Muscle of arm (tissue), 12 donors: ENCODE measurements around the gene FALEC. TPM values are rescaled to one million over a fixed set of nuclear protein-coding genes. Genes with fewer than 3 reads are reported as not detected.

ENCODE experiments used
- DNase-seq: peaks from one replicate; pipeline ENCODE4 v3.0.0-alpha.2; 2013
- polyA plus RNA-seq, 12 donors: library from polyadenylated mRNA; unstranded; fragments of 120-200 nt; gene quantifications; one replicate each; pipeline ENCODE4 v1.2.1, GENCODE V29; 2013; ENCODE audit not compliant: insufficient read length in 12 of 12

Gene FALEC
- polyA plus RNA-seq, 12 donors, result 0.40 to 2.0 (median 1.2) TPM; not detected in 3

GRCh38 chr1:150511985-150512660 lies 3.4 kb upstream of the FALEC start:
- no peak for DNase-seq

- DNase-seq, result no peak
Observed at GRCh38 chr1:150512846-150513245, 2.7 kb upstream of the FALEC start.

GRCh38 chr1:150513351-150513791 lies 2.2 kb upstream of the FALEC start:
- no peak for DNase-seq

- DNase-seq, result no peak
Observed at GRCh38 chr1:150514260-150514659, 1.3 kb upstream of the FALEC start.

- no peak for DNase-seq
Observed at GRCh38 chr1:150514913-150515327, 632 bp upstream of the FALEC start.

- no peak for DNase-seq
Observed at GRCh38 chr1:150516050-150516591, 569 bp downstream of the FALEC start.

- no peak for DNase-seq
Observed at GRCh38 chr1:150516616-150517015, 1.1 kb downstream of the FALEC start.

- DNase-seq, result no peak
Observed at GRCh38 chr1:150521196-150521968, 5.8 kb downstream of the FALEC start.

- no peak for DNase-seq
Observed at GRCh38 chr1:150525348-150525747, 9.8 kb downstream of the FALEC start.

- no peak for DNase-seq
Observed at GRCh38 chr1:150528196-150528595, 12.6 kb downstream of the FALEC start.

GRCh38 chr1:150529017-150529416 lies 13.5 kb downstream of the FALEC start:
- DNase-seq, result no peak

GRCh38 chr1:150530491-150531159 lies 15.1 kb downstream of the FALEC start:
- no peak for DNase-seq

GRCh38 chr1:150532860-150533259 lies 17.3 kb downstream of the FALEC start:
- DNase-seq, result no peak

GRCh38 chr1:150534002-150534401 lies 18.4 kb downstream of the FALEC start:
- DNase-seq, result no peak

- DNase-seq, result no peak
Observed at GRCh38 chr1:150535511-150536287, 20.1 kb downstream of the FALEC start.

- no peak for DNase-seq
Observed at GRCh38 chr1:150536836-150537731, 21.5 kb downstream of the FALEC start.

GRCh38 chr1:150537732-150538684 lies 22.5 kb downstream of the FALEC start:
- DNase-seq, result no peak

- DNase-seq, result peak; percentile 75
Observed at GRCh38 chr1:150543500-150544143, 28.1 kb downstream of the FALEC start.

- no peak for DNase-seq
Observed at GRCh38 chr1:150544204-150544603, 28.7 kb downstream of the FALEC start.
